LNCAP (cell line): Measurements from ENCODE around the gene DOCK4.

ENCODE experiments used
- CTCF ChIP-seq: fragments of 450-650 bp; IDR thresholded peaks from 2 replicates; pipeline ENCODE4 v1.5.1; 2017; ENCODE audit warnings: mild to moderate bottlenecking

DOCK4 gene

GRCh38 chr7:112193915-112194502, 12.2 kb downstream of the DOCK4 start:
- no peak for TF ChIP-seq CTCF

- no peak for TF ChIP-seq CTCF
These were observed 13.7 kb downstream of the DOCK4 start for GRCh38 chr7:112192236-112193154.

- no peak for TF ChIP-seq CTCF
These were observed 16.1 kb downstream of the DOCK4 start for GRCh38 chr7:112190120-112190519.

- no peak for TF ChIP-seq CTCF
These were observed 16.5 kb downstream of the DOCK4 start for GRCh38 chr7:112189691-112190090.

GRCh38 chr7:112188257-112188656, 17.9 kb downstream of the DOCK4 start:
- no peak for TF ChIP-seq CTCF

GRCh38 chr7:112186300-112186699, 19.9 kb downstream of the DOCK4 start:
- TF ChIP-seq CTCF: no peak

GRCh38 chr7:112185005-112185834, 21.0 kb downstream of the DOCK4 start:
- no peak for TF ChIP-seq CTCF
